Lower leg skin (tissue), 3 donors: ENCODE data around the gene RAD51B.

Experiments
- CTCF ChIP-seq, 3 donors: fragments of 450-650 bp; IDR thresholded peaks; one replicate each; pipeline ENCODE4 v1.5.1; 2016; ENCODE audit warnings: antibody characterized with exemption in 3 of 3, mild to moderate bottlenecking in 3 of 3, moderate library complexity in 2 of 3
- POLR2A ChIP-seq, 2 donors: fragments of 450-650 bp; IDR thresholded peaks; one replicate each; pipeline ENCODE4 v1.6.1; 2016 to 2017; ENCODE audit warnings: antibody characterized with exemption in 2 of 2, mild to moderate bottlenecking in 1 of 2, moderate library complexity in 1 of 2

GRCh38 chr14:68464711-68465110, 645.1 kb downstream of the RAD51B start:
- TF ChIP-seq POLR2A (IDR thresholded peaks at IDR 0.05): no peak
- TF ChIP-seq CTCF (IDR thresholded peaks at IDR 0.05): no peak
